GM18951 (cell line): ENCODE measurements around the gene ARHGEF10L.

Experiments
- POLR2A ChIP-seq: IDR thresholded peaks from 4 replicates; pipeline ENCODE4 v1.6.1; 2011; ENCODE audit warnings: mild to moderate bottlenecking; ENCODE audit not compliant: insufficient read length, insufficient read depth; ENCODE audit errors: extremely low read depth
- in situ Hi-C: fragments of 300-500 bp; cut with MboI; formaldehyde crosslinking; loops from one replicate; pipeline ENCODE4 v1.12.0; 2022; ENCODE audit warnings: low sequenced_read_pairs, mixed read lengths, inconsistent platforms; ENCODE audit not compliant: unreplicated experiment

ARHGEF10L gene

GRCh38 chr1:17529381-17529780 is 10.1 kb upstream of the ARHGEF10L start:
- TF ChIP-seq POLR2A = no peak
- in situ Hi-C loops = no loop called here

DNA sequence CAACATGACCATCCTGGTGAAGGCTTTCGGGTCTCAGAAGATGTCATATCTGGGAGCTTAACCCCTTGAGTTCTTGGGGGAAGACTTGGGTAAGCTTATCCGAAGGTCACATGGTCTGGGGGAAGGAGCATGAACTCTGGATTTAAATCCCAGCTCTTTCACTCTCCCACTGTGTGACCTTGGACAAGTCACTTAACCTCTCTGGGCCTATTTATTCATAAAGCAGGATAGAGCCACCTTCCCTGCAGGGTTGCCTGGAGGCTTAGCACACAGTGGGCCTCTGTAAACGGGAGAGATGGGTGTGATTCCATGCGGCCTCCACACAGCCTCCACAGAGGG is 8.2 kb upstream of the ARHGEF10L start:
- in situ Hi-C loops = no loop called here
- TF ChIP-seq POLR2A = no peak

DNA sequence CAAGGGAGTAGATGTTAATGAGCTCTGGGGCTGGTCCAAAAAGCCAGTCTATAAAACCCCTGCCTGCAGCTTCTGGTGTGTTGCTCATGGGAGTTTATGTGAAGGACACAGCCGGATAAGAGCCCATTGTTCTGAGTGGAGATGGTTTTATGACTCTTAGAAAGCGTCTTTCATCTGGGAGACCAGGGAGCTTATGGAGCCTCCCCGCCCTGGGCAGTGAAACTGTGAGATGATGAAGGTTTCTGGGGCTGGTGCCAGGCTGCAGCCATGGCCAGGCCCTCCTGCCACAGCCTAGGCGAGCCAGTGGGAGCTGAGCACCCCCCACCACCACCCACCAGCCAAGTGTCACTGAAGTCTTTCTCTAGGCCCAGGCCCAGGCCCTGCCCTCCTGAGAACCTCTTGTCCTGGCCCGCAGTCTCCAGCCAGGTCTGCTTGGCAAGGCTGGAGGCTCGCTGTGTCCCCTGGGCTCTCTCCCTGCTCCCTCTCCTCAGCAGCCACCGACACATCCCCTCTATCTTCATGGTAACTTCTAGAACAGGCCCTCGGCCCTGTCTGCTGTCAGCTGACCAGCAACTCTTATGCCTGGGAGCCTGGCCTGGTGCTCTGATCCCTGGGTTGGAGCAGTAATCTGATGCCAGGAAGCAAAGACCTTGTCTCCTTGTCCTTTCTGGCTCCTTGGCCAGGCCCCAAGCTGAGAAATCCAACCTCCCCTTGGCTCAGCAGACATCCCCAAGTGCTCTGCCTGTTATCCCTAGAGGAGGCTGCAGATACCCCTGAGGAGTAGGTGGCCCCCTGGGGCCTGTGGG is 7.6 kb upstream of the ARHGEF10L start:
- TF ChIP-seq POLR2A = no peak

GRCh38 chr1:17533201-17533600 is 6.3 kb upstream of the ARHGEF10L start:
- no peak for TF ChIP-seq POLR2A
- in situ Hi-C loops = no loop called here

More for the DNA sequence above, 7.6 kb upstream of the ARHGEF10L start:
- in situ Hi-C loops = no loop called here

DNA sequence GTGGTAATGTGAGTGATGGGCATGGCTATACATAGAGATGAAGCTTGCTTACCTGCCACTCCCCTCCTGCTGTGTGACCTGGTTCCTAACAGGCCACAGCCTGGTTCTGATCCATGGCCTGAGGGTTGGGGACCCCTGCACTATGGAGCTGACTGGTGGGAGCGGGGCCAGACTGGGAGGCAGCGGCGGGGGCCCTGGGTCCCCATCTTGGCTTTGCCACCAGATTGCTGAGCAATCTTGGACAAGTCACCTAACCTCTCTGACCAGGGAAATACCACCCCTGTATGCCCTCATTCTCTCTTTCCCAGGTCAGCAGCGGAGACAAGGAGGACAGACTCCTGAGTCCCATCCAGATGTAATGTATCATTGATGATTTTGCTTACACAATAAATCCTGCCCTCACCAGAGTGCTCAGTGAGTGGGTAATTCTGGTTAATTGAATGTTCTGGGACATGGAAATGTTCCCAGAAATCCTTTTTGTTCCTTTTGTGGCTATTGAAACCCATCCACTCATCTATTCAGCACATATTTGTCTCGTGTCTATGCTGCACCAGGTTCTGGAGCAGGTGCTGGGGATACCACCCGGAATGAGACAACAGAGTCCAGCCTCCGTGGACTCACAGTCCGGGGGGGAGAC is 4.1 kb upstream of the ARHGEF10L start:
- in situ Hi-C loops = no loop called here
- no peak for TF ChIP-seq POLR2A

- in situ Hi-C loops = no loop called here
- TF ChIP-seq POLR2A = no peak
These were observed 1.5 kb upstream of the ARHGEF10L start for GRCh38 chr1:17538010-17538409.

DNA sequence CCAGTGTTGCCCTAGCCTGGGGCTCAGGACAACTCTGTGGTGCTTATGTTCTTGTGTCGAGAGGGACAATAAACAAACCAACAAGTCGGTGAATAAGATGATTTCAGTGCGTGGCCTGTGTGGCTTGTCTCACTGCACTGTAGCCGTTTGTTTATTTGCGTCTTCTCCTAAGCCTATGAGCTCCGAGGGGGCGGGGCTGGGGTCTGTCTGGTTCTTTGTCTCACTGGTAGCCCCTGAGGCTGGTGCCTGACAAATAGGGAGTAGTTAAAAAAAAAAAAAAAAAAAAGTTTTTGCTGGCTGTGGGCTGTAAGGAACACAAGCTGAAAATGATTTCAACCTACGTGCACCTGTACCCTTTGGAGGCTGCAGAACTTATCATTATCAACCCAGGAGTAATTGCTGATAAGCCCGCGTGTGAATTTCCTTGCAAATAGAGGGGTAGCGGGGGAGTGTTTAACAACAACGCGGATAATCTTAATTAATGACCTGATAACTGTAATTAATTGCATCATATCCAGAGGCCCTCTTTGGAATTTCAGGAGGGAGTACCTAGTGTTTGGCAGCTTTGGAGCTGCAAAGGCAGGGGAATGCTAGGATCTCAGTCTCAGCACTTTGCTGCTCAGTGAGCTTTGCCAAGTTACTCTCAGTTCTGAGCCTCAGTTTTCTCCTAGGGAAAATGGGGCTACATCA is 925 bp upstream of the ARHGEF10L start:
- no peak for TF ChIP-seq POLR2A
- in situ Hi-C loops = no loop called here

DNA sequence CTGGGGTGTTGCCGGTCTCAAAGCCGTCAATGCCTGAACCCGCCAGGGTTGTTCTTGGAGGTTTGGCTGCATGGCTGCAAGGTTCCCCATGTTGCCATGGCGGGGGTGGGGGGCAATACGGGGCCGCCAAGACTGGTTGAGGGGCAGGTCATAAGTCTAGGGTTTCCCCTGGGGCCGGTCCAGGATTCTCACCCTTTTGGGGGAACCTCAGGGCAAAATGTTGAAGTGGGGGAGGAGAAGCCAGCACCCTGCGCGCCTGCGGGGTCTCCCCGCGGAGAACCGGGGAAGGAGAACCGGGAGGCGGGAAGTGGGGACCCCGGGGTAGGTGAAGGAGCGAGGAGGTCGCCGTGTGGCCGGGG is 401 bp upstream of the ARHGEF10L start:
- no peak for TF ChIP-seq POLR2A
- in situ Hi-C loops = no loop called here

DNA sequence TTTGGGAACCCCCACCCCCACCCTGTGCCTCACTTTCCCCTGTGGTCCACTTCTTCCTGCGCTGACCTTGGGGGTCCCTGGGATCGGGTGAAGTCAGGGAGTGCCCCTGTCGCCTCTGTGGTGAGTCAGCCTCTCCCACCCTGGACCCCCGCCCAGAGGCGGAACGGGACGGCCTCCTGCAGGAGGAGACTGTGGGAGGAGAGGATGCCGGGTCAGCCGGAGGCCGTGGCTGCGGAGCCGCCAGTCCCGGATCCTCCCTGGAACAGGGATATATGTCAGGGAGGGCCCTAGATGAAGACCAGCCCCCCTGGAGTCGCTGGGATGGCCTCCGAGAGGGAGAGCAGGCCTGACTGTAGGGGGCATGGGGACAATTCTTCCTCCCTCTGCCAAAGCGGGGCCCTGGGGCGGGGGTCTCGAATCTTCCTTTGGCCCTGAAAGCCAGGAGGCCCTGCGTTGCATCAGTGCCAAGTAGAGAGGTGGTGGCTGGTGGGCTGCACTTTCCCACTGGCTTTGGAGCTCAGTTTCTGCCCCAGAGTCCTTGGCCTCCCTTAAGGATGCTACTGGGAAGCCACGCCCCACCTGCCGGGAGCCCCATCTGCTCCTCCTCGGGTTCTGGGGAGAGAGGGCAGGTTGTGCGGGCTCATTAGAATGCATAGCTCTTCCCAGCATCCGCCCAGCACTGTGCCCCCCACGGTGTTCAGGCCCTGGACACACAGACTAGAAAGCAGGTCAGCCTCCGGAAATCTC is 930 bp downstream of the ARHGEF10L start:
- in situ Hi-C loops = no loop called here
- no peak for TF ChIP-seq POLR2A

DNA sequence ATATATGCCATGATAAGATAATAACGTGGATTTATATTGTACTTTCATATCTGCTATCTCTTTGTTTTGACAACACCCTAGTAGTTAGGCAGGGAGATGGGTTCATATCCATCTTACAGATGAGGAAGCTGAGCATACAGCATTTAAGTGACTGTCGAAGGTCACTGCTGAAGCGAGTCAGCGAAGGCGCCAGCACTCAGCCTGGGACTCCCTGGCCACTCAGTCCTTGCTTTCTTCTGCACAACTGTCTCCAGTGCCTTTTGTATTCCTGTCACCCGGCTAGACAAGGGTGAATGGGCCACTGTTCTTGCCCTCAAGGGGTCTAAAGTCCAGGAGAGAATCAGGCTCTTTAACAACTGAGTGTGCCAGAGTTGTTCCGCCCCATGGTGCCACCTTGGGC is 3.1 kb downstream of the ARHGEF10L start:
- in situ Hi-C loops = no loop called here
- TF ChIP-seq POLR2A = no peak

GRCh38 chr1:17544776-17545350 is 5.4 kb downstream of the ARHGEF10L start:
- no peak for TF ChIP-seq POLR2A
- in situ Hi-C loops = no loop called here

- in situ Hi-C loops = no loop called here
- no peak for TF ChIP-seq POLR2A
These were observed 5.9 kb downstream of the ARHGEF10L start for GRCh38 chr1:17545356-17545755.
